Esophagus mucosa (tissue), 1 donor: ENCODE data around the gene LGALS14. TPM values are rescaled to one million over a fixed set of nuclear protein-coding genes. Genes with fewer than 3 reads are reported as not detected.

ENCODE experiments used
- ATAC-seq: fragments of 200-7000 bp; cut with Tn5 transposase; one replicate; pipeline ENCODE4 v1.9.1; 2020
- total RNA-seq: library from RNA; stranded (reverse); gene quantifications from one replicate; pipeline ENCODE4 v1.2.4, GENCODE V29; 2023
- donor health status: DM: yes; HTN: yes; CAD: no.

Gene LGALS14
- total RNA-seq, 1 donor from 2014 or later, result not detected

DNA sequence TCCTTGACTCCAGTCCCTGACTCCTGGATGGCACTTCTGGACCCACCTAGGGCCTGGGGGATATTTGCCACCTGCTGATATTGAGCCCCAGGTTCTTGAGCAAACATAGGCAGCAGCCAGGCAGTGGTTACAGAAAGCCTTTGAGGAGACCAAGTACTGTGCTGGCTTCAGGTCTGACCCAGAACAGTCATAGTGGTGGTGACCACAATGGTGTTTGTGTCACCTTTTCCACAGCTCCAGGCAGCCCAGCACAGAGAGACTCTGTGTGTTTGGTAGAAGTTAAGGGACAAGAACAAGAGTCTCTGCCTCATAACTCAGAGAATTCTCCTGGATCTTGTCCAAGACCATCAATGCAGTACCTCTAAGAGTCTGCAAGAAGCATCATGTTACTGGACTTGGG lies 48.1 kb downstream of the LGALS14 start:
- ATAC-seq, result no peak

DNA sequence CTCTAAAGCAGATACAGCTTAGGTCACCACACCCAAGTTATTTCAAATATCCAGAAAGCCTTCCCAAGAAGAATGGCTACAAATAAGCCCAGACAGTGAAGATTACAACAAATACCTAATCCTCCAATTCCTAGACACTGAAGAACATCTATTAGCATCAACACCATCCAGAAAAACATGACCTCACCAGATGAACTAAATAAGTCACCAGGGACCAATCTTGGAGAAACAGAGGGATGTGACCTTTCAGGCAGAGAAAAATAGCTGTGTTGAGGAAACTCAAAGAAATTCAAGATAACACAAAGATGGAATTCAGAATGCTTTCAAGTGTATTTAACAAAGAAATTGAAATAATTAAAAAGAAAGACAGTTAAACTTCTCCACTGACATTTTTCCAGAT lies 48.5 kb downstream of the LGALS14 start:
- ATAC-seq, result no peak

DNA sequence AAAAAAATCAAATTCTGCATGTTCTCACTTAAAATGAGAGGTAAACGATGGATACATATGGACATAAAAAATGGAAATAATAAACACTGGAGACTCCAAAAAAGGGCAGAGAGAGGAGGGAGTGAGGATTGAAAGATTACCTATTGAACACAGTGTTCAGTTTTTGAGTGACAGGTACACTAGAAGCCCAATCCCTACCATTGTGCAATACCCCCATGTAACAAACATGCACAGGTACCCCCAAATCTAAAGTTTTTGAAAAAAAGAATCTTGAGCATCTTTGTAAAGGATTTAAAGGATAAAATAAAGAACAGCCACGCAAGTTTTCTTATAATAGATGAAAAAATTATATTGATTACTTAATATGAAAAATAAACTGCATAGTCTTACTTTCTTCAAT lies 50.3 kb downstream of the LGALS14 start:
- ATAC-seq, result no peak

DNA sequence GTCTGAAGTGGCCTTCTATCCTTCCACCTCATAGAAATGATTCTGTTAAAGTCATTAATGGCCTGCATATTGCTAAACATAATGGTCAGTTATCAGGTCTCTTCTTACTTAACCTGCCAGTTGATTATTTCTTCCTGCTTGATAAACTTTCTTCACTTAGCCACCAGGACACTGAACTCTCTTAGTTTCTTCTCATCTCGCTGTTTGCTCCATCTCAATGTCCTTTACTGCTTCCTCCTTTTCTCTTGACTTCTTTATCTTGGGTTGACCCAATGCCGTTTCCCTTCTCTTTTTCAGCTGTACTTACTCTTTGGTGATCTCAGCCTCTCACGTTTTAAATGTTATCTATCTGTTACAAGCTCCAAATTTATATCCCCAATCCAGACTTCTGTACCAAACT lies 50.7 kb downstream of the LGALS14 start:
- ATAC-seq, result no peak

Other genes starting within 250 kb of the LGALS14 start
- 55.6 TPM for gene TIMM50, start 223.6 kb upstream of the LGALS14 start, total RNA-seq
- not detected for gene DLL3, start 205.5 kb upstream of the LGALS14 start, total RNA-seq
- not detected for gene SELENOV, start 189.3 kb upstream of the LGALS14 start, total RNA-seq
- gene EID2B, start 171.6 kb upstream of the LGALS14 start, total RNA-seq, result 0.20 TPM
- 6.7 TPM for gene EID2, start 164.3 kb upstream of the LGALS14 start, total RNA-seq
- not detected for gene LGALS13, start 102.0 kb upstream of the LGALS14 start, total RNA-seq
- not detected for gene LGALS16, start 48.6 kb upstream of the LGALS14 start, total RNA-seq
- gene CLC, start 33.5 kb downstream of the LGALS14 start, total RNA-seq, result not detected
- not detected for gene LEUTX, start 74.4 kb downstream of the LGALS14 start, total RNA-seq
- 10.1 TPM for gene DYRK1B, start 129.7 kb downstream of the LGALS14 start, total RNA-seq
- gene FBL, start 141.9 kb downstream of the LGALS14 start, total RNA-seq, result 294 TPM
- 25.7 TPM for gene FCGBP, start 230.2 kb downstream of the LGALS14 start, total RNA-seq